Activated CD4-positive, CD25-positive, alpha-beta regulatory T cell treated with anti-CD3 and anti-CD28 coated beads, Interleukin-2, amount 50 U/mL, for 24 hours (primary cell): ENCODE measurements around the gene P2RX7.
"Not testable (repeated sequence)": the region's sequence is repeated elsewhere in the genome, so short reads cannot be mapped to it uniquely, and the experiment has no call there.

Source experiments
- ATAC-seq, 2 donors: fragments of 150-1000 bp; cut with Tn5 transposase; one replicate each; pipeline ENCODE4 v1.10.0; 2021; ENCODE audit warnings: mild to moderate bottlenecking in 1 of 2, moderate library complexity in 1 of 2

P2RX7 gene

DNA sequence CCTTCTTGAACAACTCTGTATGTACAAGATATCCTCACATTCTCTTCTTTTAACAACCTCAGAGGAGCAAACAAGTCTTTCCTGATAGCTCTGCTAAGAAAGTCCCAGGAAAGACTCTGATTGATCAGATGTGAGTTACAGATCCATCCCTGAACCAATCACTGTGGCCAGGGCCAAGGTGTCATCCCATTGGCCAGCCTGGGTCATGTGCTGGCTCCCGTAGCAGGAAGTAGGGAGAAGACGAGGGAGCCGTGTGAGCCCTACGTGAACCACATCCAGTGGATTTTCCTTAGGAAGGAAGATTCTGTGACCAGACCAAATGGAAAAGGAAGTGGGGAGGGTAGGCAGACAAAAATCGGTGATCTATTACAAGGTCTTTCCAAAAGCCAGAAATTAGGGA lies 5.6 kb downstream of the P2RX7 start:
- ATAC-seq = no peak

DNA sequence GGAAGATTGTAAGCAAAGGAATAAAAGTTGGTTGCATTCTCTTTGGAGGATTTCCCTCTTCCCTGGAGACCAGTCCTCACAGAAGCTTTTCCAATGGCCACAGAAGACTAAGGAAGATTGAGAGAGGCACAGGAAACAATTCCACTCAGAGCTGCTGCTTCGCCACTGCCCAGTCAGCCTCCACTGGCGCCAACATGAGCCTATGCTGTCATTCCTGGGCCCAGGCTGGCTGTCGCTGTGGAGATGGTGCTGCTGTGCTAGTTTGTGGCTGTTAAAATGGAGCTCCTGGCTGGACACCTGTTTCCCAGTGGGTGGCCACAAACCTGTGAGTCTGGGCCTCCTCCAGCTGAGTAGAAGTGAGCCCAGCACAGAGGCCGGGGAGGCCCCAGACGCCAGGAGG lies 6.6 kb downstream of the P2RX7 start:
- ATAC-seq = no peak

DNA sequence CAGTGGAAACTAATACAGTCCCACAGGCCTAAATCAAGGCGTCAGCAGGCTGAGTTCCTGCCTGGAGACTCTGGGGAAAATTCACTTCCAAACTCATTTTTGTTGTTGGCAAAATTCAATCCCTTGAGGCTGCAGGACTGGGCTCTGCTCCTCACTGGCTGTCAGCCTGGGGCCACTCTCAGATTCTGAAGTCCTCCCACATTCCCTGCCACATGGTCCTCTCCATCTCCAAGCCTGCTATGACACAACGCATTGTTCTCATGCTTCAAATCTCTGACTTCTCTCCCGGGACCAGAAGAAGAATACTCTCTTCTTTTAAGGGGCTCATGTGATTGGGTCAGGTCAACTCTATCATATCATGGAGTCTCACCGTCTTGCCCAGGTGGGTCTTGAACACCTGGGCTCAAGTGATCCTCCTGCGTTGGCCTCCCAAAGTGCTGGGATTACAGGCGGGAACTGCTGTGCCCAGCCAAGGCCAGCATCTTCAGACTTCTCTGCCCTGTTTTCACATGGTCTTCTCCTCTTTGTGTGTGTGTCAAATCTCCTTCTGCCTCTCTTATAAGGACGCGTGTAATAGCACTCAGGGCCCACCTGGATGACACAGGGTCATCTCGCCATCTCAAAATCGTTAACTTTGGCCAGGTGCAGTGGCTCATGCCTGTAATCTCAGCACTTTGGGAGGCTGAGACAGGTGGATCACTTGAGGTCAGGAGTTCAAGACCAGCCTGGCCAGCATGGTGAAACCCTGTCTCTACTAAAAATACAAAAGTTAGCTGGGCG lies 9.7 kb downstream of the P2RX7 start:
- no peak for ATAC-seq

DNA sequence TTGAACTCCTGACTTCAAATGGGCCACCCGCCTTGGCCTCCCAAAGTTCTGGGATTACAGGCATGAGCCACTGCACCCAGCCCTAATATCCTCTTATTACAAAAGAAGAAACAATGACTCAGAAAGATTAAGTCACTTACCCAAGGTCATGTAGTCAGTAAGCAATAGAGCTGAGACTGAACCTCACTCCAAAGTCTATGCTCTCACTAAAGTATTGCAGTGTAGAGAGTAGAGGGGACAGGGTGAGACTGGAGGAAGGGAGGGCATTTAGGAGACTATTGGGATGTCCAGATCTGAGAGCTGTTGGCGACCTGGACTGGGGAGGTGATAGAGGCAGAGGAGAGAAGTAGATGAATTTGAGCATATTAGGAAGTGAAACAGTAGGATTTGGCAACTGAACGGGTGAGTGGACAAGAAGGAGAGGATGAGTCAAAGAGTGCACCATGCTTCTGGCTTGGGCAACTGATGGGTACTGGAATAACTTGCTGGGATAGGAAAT lies 11.8 kb downstream of the P2RX7 start:
- peak; percentile 62 to 64 for ATAC-seq

DNA sequence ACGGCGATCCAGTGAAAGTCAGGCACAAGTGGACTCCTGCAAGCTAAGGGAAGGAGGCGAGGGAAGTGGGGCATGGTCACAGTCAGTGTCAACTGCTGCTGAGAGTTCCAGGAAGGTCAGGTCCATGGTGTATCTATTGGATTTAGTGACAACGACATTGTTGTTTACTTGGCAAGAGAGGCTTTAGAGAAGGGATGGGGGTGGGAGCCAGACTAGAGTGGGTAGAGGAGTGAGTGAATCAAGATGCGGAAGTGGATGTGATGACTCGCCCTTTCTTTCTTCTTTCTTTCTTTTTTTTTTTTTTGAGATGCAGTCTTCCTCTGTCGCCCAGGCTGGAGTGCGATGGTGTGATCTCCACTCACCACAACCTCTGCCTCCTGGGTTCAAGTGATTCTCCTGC lies 12.5 kb downstream of the P2RX7 start:
- ATAC-seq = peak; percentile 59 to 61

DNA sequence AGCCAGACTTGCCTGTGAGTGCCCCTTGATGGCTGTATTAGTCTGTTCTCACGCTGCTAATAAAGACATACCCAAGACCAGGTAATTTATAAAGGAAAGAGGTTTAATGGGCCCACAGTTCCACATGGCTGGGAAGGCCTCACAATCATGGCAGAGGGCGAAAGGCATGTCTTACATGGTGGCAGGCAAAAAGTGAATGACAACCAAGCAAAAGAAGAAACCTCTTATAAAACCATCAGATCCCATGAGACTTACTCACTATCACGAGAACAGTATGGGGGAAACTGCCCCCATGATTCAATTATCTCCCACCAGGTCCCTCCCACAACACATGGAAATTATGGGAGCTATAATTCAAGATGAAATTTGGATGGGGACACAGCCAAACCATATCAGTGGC lies 16.6 kb downstream of the P2RX7 start:
- not testable (repeated sequence) for ATAC-seq

DNA sequence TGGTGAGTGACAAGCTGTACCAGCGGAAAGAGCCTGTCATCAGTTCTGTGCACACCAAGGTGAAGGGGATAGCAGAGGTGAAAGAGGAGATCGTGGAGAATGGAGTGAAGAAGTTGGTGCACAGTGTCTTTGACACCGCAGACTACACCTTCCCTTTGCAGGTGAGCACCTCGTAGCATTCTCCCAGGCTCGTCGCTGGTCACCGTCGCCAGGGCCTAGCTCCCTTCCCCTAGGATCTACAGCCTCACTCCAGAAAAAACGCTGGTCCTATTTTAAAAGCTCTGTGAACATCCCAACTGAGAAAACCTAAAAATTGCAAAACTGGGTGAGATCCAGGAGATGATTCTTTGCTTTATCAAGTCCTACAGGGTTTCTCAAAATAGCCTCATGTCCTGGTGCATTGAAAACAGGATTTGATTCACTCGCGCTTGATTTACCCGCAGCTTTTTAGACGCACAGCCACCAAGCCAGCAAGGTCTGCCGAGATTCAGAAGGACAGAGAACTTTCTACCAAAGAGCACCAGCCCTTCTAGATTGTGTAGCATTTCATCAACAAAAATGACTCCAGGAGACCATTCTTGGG lies 22.2 kb downstream of the P2RX7 start:
- no peak for ATAC-seq

DNA sequence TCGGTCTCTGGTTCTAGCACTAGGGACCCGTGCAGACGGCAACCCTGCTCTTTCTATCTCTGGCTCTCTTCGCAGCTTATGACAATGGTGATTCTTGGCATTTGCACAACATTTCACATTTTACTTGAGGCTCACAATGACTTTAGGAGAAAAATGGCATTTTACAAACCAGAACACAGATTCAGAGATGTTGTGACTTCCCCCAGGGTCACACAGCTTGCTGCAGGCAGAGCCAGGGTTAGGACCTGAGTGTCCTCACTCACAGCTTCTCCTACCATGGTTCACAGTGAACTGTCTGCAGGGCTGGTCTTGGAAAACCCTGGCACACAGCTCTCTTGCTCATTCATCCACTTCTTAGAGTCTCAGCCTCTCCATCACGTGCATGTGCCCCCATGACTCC lies 23.7 kb downstream of the P2RX7 start:
- ATAC-seq = no peak

DNA sequence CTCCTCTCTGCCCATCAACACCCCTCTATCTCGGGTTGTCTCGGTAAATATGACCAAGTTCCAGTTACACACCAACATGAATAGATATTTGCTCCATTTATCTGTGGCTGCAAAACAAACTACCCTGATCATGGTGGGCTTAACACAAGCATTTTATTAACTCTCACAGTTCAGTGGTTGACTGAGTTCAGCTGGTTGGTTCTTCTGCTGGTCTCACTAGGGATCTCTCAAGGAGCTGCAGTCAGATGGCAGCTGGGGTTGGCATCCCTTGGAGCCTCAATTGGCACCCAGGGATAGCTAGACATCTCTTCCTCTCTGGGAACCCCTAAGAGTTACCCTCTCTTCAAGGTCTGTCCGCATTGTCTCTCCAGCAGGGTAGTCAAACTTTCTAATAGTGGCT lies 25.4 kb downstream of the P2RX7 start:
- ATAC-seq = no peak

DNA sequence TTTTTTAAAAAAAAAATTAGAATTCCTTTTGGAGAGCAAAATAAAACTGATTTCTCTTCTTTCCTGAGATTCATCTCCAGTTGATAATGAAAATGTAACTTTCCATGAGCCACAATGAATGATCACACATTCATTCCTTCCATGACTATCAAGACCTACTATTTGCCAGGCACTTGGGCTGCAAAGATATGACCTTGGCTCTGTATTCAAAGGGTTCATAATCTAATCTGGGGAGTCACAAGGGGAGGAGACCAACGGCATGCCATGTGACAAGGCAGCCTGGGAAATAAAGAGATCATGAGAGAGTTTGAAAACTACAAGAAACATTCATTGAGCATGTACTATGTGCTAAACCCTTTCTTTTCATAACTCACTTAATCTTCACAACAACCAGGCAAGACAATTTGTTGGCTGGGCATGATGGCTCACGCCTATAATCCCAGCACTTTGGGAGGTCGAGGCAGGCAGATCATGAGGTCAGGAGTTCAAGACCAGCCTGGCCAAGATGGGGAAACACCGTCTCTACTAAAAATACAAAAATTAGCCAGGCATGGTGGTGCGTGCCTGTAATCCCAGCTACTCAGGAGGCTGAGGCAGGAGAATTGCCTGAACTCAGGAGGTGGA lies 26.2 kb downstream of the P2RX7 start:
- ATAC-seq = not testable (repeated sequence)

DNA sequence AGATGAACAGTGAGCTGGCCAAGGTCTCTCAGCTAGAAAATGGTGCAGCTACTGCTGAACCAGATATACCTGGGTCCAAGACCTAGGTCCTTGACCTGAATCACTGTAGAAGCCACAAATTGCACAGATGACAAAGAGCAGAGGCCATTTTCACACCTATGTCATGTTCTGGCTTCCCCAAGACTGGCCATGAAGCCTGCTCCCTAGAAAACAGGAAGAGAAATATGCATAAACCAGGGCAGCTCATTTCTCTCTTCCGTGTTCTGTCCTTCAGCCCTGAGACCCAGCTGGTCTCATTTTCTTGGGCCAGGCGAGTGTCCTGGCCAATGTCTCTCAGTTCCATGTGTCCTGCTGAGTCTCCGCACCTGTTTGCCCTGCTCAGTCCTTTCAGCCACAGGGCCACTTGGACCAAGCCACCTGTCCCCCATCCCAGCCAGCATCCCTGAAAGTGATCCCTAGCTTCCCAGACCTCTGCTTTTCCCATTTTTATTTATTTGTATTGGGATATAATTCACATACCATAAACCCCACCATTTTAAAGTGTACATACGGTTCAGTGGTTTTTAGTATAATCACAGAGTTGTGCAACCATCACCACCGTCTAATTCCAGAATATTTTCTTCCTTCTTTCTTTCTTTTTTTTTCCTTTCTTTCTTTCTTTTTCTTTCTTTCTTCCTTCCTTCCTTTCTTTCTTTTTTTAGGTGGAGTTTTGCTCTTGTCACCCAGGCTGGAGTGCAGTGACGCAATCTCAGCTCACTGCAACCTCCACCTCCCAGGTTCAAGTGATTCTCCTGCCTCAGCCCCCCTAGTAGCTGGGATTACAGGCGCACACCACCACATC lies 27.0 kb downstream of the P2RX7 start:
- ATAC-seq = no peak

DNA sequence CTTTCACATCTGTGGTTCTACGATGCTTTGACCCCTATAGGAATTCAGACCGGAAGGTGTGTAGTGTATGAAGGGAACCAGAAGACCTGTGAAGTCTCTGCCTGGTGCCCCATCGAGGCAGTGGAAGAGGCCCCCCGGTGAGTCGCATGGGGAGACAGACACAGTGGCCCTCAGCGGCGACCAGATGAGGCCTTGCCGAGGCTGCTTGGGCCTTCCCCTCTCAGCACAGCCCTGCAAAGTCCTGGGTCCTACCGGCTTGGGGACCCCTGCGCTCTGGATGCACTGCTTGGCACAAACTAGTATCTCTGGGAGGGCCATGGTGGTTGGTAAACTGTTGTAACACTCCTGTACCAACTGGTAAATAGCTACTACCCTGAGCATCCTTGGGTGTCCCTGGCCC lies 29.7 kb downstream of the P2RX7 start:
- no peak for ATAC-seq

DNA sequence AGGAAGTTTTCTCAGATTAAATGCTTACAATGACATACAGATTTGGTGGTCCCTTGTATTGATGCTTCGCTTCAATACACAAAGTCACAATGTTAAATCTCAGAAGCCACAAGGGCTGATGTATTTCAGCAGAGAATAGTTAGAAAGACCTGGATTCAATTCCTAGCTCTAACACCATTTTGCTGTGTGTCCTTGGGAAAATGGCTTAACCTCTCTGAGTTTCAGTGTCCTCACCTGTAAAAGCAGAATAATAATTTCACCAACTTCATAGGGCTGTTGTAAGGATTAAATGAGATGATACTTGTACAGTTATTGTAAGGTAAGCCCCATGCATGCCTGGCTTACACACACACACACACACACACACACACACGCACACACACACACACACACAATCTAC lies 30.3 kb downstream of the P2RX7 start:
- no peak for ATAC-seq

DNA sequence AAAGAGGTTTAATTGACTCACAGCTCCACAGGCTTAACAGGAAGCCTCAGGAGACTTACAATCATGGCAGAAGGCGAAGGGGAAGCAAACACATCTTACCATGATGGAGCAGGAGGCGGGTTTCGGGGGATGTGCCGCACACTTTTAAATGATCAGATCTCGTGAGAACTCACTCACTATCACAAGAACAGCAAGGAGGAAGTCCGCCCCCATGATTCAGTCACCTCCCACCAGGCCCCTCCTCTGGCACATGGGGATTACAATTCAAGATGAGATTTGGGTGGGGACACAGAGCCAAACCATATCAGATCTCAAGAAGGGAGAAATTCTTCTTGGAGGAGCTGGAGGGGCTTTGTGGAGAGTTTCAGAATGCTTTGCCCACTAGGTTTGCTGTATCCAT lies 32.2 kb downstream of the P2RX7 start:
- ATAC-seq = not testable (repeated sequence)

DNA sequence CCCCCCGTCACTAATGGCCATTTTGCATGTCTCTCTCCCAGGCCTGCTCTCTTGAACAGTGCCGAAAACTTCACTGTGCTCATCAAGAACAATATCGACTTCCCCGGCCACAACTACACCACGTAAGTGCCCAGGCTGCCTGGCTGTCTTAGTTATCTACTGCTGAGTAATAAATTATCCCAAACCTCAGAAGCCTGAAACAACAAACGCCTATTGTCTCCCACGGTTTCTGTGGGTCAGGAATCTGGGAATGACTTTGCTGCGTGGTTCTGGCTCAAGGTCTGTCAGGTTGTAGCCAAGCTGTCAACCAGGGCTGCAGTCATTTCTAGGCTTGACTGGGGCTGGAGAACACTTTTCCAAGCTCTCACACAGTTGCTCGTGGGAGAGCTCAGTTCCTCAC lies 32.6 kb downstream of the P2RX7 start:
- no peak for ATAC-seq

DNA sequence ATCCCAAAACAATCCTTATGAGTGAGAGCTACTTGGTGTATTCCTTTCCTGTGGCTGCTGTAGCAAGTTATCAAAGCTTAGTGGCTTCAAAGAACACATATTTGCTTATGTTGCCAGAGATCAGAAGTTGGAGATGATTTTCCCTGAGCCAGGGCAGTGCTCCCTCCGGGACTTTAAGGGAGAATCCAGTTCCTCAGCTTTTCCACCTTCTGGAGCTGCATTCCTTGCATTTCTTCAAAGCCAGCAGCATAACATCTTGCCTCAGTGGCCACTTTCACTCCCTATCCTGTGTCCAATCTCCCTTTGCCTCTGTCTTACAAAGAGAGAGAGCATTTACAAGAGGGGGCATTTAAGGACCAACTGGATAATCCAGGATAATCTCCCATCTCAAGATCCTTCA lies 33.7 kb downstream of the P2RX7 start:
- no peak for ATAC-seq

DNA sequence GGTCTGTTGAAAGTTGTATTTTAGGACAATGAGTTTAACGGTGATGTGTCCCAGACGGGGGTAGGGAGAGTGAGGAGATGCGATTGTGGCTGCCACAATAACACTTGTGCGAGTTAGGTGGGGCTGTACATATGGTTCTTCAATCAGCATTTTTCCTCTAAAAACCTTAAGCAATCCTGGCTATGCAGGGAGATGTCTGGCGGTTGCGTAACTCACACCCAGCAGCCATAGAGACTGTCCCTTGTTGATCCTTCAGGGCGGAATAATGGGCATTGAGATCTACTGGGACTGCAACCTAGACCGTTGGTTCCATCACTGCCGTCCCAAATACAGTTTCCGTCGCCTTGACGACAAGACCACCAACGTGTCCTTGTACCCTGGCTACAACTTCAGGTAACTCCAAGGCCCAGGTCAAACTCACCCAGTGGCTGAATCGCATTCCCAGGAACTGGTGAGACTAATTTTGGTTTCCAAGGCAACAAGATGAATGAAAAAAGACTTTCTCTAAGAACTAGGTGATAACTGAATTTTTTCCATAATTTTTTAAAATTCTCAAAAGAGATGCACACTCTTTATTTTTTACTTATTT lies 34.6 kb downstream of the P2RX7 start:
- ATAC-seq = no peak

DNA sequence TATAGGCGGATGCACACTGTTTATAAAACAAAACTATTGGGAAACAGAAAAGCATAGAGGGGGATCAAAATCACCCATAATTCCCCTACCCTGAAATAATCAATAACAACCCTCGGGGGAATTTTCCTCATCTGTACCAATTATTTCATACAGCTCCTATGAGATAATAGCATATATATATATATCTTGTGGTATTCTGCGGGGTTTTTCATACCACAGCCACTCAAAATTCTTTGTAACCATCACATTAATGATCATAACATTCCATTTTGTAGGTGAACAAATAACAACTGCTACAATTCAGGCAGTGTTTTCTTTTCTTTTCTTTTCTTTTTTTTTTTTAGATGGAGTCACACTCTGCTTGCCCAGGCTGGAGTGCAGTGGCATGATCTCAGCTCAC lies 35.3 kb downstream of the P2RX7 start:
- no peak for ATAC-seq

DNA sequence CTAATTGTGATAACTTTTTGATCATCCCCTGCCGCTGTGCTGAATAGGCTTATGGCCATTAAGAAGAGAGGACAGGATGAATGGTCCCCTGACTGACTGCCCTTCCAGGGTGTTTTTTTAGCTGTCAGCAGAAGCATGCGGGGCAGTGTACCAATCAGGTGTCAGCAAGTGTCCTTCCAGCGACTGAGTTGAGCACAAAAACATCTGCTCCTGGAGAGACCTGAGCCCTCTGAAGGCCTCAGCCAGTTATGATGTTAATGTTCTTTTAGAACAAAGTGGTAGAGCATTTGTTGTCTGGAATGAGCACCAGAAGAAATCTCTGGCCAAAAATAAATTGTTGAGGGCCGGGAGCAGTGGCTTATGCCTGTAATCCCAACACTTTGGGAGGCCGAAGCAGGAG lies 37.5 kb downstream of the P2RX7 start:
- ATAC-seq = no peak

DNA sequence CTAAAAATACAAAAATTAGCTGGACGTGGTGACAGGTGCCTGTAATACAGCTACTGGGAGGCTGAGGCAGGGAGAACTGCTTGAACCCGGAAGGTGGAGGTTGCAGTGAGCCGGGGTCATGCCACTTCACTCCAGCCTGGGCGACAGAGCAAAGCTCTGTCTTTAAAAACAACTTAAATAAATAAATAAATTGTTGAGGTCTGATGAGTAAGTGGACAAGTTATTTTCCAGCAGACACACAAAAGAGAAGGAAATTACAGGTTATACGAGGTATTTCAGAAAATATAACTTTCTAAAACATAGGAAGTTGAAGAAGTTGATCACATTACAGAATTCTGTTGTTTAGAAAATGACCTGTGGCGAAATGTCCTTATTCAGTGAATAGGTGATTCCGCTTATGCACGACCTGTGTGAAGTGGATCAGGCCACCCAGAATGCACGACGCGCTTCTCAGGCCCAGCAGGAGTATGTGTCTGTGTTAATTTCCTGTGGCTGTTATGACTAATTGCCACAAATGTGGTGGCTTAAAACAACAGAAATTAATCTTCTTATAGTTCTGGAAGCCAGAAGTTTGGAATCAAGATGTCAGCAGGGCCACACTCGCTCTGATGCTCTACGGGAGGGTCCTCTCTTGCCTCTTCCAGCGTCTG lies 38.1 kb downstream of the P2RX7 start:
- no peak for ATAC-seq

DNA sequence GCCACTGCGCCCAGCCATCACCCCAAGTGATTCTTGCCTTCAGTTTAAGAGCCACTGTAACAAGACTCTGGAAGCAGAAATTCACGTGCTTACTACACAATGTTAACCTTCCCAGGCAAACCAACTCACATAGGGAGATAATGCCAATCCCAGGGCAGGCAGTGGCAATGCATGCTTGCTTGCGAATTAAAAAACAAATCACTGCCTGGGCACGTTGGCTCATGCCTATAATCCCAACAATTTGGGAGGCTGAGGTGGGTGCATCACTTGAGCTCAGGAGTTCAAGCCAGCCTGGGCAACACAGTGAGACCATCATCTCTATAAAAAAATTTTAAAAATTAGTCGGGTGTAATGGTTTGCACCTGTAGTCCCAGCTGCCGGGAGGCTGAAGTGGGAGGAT lies 39.5 kb downstream of the P2RX7 start:
- no peak for ATAC-seq

DNA sequence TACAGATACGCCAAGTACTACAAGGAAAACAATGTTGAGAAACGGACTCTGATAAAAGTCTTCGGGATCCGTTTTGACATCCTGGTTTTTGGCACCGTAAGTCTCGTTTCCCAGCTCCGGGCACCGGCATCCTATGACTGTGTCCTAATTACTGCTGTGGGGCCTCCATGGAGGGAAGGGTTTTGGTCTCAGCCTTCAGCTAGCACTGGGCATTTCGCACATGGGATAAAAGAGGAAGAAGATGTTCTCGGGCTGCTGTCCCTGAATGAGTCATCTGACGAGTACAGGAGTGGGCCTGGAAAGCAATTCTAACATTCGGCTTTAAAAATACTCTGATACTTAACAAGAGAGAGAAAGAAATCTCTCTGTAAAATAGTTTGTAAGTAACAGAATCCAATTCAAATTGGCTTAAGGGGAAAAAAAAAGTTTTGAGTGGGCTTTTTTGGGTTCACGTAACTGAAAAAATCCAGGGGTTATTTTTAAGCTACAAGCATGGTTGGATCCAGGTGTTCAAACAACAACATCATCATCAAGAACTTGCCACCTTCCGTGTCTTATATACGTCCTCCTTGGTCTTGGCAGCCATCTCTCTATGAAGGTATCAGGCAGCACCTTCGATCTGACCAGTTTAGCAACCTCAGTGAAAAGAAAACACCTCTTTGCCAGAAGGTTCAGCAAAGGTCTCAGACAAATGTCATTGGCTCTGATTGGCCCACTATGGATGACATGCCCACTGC lies 42.9 kb downstream of the P2RX7 start:
- no peak for ATAC-seq
